GM20431 (cell line): ENCODE measurements around the gene RC3H1.
"Not testable (repeated sequence)": the region's sequence is repeated elsewhere in the genome, so short reads cannot be mapped to it uniquely, and the experiment has no call there.

ENCODE experiments used
- in situ Hi-C: fragments of 300-500 bp; cut with MseI, MboI; formaldehyde crosslinking; loops from one replicate; pipeline ENCODE4 v1.15.0; 2020; ENCODE audit warnings: low sequenced_read_pairs; ENCODE audit not compliant: unreplicated experiment

The RC3H1 gene, protein sequence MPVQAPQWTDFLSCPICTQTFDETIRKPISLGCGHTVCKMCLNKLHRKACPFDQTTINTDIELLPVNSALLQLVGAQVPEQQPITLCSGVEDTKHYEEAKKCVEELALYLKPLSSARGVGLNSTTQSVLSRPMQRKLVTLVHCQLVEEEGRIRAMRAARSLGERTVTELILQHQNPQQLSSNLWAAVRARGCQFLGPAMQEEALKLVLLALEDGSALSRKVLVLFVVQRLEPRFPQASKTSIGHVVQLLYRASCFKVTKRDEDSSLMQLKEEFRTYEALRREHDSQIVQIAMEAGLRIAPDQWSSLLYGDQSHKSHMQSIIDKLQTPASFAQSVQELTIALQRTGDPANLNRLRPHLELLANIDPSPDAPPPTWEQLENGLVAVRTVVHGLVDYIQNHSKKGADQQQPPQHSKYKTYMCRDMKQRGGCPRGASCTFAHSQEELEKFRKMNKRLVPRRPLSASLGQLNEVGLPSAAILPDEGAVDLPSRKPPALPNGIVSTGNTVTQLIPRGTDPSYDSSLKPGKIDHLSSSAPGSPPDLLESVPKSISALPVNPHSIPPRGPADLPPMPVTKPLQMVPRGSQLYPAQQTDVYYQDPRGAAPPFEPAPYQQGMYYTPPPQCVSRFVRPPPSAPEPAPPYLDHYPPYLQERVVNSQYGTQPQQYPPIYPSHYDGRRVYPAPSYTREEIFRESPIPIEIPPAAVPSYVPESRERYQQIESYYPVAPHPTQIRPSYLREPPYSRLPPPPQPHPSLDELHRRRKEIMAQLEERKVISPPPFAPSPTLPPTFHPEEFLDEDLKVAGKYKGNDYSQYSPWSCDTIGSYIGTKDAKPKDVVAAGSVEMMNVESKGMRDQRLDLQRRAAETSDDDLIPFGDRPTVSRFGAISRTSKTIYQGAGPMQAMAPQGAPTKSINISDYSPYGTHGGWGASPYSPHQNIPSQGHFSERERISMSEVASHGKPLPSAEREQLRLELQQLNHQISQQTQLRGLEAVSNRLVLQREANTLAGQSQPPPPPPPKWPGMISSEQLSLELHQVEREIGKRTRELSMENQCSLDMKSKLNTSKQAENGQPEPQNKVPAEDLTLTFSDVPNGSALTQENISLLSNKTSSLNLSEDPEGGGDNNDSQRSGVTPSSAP

DNA sequence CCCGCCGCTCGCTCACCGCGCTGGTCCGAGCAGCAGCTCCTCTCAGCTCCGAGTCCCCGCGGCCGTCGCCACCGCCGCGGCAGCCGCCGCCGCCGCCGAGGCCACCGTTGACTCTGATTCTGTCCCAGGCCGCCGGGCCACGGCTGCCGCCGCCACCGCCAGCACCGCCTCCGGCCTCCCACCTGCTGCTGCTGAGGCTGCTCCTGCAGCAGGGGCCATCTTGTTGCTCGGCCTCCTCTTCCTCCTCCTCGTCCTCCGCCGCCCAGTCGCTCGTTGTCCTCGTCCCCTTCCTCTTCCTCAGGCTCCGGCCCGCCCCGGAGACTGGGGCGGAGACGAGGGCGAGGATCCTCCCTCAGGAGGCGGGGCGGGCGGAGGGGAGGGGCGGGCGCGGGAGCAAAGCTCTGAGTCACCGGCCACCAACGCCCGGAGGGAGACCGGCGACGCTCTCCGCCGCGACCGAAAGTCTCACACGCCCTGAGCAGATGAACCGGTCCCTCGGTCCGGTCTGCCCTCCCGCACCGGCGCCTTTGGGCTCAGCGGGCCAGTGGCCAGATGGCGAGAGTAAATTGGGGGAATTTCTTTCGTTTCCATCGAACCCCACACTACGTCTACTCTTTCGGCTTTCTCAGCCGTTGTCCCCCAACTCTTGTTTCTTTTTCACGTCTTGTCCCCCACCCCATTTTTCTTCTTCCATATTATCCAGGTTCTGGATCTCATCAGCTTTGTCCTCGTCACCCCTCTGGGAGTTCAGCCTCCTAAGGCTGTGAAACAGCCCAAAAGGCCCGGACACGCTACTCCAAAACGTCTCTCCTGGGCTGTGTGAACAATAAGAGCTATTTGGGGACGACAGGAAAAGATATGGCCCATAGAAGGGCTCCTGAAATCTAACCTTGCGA lies at the start of gene RC3H1:
Gene RC3H1 (minus strand): TSS at position 278 of the 896 bp plus-strand sequence. CDS start 29,372 bp downstream, outside the sequence.
- in situ Hi-C loops: no loop called here

DNA sequence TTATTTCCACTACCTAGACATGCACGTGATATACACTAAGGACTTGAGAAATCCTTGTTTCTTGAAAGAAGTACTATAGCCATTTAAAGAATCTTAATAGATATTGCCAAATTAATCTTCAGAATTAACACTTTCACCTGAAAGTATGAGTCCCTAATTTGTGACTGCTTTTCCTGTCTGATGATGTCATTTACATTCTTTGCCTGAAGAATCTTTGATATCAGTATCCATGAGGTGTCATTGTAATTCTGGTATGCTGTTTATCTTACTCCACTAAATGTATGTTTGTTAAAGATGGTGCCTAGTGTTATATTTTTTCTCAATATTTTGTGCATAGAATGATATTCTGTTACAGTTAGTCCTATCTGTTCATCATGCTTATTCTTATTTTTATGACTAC lies 48.5 kb upstream of the RC3H1 start:
- in situ Hi-C loops: no loop called here

DNA sequence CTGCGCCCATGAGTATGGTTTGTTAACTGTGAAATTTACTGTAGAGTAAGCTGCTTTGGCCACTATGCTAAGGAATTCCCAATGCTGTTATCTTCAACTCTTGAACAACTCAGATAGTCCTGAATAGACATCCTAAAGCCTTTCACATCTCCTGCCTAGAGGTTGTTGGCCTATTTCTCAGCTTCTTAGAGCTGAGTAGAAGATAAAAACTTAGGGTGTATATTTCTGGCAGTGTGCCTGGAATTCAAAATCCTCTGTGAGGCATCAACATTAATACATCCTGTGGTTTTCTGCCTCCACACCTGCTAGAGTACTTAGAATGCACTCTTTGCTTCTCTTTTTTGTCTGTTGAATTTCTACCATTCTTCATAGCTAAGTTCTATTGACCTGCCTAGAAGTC lies 45.8 kb upstream of the RC3H1 start:
- in situ Hi-C loops: no loop called here

DNA sequence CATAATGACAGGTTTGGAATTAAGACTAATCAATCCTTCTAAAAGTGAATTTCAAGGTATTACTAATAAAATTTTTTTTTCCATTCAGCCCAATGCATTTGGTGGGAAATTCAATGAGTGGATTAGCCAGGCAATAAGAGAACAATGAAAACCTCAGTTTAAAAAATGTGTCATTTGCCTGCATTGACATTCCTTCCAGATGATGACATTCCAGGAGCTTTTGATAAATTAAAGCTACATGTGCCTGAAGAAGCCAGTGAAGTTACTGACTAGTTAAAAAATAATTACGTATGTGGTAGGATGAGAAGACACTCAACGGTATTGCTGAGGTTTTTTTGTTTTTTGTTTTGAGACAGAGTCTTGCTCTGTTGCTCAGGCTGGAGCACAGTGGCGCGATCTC lies 37.9 kb upstream of the RC3H1 start:
- in situ Hi-C loops: no loop called here

DNA sequence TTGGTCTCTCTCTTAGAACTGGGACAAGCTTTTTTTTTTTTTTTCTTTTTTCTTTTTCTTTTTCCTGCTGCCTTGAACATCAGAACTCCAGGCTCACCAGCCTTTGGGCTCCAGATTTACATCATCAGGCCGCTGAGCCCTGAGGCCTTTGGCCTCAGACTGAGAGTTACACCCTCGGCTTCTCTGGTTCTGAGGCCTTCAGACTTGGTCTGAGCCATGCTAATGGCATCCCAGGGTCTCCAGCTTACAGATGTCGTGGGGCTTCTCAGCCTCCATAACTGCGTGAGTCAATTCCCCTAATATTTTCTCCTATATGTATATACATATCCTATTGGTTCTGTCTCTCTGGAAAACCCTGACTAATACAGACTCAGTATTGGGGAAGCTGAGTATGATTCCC lies 36.5 kb upstream of the RC3H1 start:
- in situ Hi-C loops: no loop called here

DNA sequence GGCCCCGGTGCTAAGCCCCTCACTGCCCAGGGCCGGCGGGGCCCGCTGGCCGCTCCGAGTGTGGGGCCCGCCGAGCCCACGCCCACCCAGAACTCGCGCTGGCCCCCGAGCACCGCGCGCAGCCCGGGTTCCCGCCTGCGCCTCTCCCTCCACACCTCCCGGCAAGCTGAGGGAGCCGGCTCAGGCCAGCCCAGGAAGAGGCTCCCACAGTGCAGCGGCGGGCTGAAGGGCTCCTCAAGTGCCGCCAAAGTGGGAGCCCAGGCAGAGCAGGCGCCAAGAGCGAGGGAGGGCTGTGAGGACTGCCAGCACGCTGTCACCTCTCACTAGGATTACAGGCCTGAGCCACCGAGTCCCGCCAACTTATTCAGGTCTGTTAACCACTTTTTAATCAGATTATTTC lies 34.5 kb upstream of the RC3H1 start:
- in situ Hi-C loops: not testable (repeated sequence)

DNA sequence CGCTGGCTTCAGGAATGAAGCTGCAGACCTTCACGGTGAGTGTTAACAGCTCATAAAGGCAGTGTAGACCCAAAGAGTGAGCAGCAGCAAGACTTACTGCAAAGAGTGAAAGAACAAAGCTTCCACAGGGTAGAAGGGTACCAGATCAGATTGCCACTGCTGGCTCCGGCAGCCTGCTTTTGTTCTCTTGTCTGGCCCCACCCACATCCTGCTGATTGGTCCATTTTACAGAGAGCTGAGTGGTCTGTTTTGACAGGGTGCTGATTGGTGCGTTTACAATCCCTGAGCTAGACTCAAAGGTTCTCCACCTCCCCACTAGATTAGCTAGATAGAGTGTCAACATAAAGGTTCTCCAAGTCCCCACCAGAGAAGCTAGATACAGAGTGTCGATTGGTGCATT lies 33.6 kb upstream of the RC3H1 start:
- in situ Hi-C loops: not testable (repeated sequence)

DNA sequence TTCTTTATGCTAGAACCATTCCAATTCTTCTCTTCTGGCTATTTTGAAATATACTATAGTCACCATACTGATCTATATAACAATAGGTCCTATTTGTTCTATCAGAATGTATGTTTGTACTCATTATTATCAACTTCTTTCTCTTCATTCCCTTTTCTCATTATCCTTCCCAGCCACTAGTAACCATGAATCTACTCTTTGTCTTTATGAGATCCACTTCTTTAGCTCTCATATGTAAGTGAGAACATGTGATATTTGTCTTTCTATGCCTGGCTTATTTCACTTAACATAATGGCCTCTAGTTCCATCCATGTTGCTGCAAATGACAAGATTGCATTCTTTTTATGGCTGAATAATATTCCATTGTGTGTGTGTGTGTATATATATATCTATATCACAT lies 31.7 kb upstream of the RC3H1 start:
- in situ Hi-C loops: no loop called here

DNA sequence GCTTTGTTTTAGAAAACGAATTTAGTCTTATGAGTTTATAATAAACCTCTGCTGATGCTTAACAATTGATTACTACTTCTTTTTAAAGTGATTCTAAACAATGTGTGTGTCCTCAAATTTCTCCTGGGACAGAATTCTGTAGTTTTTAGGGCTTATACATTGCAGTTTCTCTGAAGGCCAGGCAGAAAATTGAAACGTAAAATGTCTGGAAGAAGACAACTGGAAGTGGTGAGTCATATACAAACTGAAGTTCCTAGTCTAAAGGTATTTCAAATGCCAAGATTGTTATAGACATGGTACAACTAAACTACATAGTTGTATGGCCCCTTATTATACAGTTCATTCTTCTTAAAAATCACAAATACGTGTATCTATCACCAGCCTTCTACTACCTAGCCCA lies 30.5 kb upstream of the RC3H1 start:
- in situ Hi-C loops: no loop called here

DNA sequence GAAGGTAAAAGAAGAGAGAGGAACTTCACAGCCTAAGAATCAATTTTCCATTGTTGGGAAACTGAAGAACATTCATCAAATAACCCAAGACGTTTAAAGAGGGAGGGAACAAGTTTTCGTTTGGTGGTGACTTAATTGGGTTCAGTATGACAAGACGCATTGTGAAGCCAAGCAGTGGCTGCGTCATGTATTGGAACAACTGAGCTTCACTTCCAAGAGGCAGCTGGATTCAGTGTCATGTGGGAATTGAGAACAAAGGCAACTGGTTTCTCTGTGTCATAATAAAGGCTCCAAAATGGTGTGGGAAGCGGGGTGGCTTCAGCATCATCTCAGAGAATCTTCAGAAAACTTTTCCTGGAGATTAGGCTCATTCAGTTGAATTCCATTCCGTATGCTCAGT lies 29.8 kb upstream of the RC3H1 start:
- in situ Hi-C loops: no loop called here

DNA sequence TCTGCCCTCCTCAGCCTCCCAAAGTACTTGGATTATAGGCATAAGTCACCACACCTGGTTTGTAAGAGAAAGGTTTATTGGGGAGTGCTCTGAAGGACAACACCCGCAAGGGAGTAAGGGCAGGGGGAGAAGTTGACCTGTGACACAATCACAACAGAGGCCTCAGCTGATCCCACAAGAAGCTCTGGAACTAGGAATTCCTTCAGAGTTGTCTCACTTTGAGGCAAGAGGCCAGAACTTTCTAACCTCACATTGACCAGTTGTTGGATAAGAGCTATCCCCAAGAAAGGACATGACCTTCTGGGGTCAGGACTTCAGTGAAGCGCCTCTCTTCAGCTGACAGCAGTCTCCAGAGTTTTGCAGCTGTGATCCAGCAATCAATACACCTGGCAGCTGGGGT lies 27.4 kb upstream of the RC3H1 start:
- in situ Hi-C loops: no loop called here

DNA sequence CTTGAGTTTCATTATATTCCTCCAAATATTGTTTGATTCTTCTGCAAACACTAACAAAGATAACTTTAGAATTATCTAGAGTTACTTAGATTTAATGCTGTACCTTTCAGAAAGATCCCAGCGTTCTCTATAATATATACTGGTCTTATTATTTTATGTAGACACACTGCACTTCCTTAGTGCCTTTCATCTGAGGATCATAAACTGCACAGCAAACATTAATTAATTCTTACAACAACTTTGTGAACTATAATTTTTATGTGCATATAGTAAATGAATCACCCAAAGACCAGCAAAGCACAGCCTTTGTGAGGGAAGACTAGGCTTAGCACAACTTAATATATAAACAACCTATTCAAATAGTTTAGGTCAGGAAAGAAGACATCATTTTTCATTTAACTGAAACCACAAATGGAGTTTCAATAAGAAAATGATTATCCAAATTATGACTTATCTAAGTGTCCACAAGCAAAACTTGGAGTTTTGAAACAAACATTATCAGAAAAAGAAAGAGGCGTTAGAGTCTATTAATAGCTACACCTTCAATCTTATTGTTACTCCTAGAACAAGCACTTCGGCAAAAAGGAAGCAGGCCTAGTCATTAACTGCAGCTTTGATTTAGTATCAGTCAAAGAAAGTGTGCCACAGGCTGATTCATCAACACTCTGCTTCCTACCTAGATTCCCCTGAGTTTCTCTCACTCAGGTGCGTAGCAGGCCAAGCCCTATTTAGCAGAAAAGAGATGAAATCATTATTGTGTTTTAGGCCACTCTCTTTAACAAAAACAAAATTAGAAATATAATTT lies 22.5 kb upstream of the RC3H1 start:
- in situ Hi-C loops: no loop called here

DNA sequence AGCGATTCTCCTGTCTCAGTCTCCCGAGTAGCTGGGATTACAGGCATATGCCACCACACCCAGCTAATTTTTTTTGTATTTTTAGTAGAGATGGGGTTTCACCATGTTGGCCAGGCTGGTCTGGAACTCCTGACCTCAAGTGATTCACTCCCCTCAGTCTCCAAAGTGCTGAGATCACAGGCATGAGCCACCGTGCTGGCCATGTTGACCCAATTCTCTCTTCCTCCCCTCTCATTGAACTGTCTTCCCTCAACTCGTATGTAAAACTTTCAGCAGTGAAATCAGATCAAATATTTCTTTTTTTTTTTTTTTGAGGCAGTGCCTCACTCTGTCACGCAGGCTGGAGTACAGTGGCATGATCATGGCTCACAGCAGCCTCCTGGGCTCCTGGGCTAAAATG lies 20.4 kb upstream of the RC3H1 start:
- in situ Hi-C loops: not testable (repeated sequence)

DNA sequence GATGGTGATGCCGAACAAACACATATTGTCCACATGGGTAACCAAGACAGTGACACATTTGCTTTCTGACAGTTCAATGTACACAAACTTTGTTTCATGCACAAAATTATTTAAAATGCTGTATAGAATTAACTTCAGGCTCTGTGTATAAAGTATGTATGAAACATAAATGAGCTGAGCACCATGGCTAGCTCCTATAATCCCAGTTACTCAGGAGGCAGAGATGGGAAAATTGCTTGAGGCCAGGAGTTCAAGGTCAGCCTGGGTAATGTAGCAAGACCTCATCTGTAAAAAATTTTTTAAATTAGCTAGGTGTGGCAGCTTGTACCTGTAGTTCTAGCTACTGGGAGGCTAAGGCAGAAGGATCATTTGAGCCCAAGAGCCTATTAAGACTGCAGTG lies 19.2 kb upstream of the RC3H1 start:
- in situ Hi-C loops: no loop called here

DNA sequence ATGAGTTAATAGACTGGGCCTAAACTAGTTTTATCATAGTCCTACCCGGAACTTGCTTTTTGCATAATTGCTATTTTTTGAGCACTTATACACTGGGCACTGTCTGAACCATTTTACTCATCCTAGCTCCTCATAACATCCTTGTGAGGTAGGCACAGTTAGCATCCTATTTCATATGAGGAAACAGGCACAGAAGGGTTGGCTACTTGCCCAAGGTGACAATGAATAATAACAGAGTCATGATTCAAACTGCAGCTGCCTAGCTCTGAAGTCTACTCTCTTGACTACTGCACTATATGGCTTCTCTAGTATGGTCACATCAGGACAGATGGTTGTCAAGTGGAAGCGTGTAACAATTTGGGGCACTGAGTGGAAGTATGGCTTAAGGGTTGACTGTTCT lies 18.2 kb upstream of the RC3H1 start:
- in situ Hi-C loops: no loop called here

DNA sequence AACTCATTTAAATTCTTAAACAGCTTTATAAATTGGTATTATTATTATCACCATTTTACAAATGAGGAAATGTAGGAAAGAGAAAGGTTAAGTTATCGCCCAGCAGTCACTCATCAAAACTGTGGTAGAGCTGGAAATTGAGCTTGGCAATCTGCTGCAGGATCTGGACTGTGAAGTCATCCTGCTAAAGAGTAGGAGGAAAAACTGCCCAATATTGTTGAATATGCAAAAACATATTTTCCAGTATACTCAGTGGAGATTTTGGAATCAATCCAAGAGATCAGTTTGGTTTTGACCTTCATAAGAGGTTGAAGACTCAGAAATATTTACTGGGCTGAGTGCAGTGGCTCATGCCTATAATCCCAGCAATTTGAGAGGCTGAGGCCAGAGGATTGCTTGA lies 16.9 kb upstream of the RC3H1 start:
- in situ Hi-C loops: no loop called here

DNA sequence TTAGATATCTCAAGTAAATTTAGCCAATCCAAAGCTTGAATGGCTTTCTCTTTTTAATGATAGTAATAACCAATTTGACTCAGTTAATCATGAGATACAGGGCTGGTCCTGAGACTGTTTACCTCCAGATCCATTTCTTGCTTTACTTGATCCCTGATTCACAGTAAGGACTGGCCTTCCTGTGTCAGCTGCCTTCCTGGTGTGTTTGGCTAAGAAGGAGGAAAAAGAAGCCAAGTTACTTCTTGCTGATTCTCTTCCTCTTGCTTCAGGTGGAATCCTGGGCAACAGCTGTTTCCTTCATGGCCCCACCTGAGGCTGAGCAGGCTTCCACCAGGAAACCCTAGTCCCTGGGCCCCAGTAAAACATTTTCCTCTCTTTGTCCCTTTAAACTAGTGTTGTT lies 14.6 kb upstream of the RC3H1 start:
- in situ Hi-C loops: no loop called here

DNA sequence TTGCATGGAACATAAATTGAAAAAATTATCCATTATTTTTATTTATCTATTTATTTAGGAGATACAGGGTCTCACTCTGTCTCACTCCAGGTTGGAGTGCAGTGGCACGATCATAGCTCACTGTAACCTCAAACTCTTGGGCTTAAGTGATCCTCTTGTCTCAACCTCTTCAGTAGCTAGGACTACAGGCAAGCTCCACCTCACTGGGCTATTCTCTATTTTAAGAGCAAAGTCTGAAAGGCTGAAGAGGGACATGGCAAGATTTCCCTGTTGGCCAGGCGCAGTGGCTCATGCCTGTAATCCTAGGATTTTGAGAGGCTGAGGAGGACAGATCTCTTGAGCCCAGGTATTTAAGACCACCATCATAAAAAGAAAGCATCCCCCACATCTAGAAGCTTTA lies 14.0 kb upstream of the RC3H1 start:
- in situ Hi-C loops: no loop called here

DNA sequence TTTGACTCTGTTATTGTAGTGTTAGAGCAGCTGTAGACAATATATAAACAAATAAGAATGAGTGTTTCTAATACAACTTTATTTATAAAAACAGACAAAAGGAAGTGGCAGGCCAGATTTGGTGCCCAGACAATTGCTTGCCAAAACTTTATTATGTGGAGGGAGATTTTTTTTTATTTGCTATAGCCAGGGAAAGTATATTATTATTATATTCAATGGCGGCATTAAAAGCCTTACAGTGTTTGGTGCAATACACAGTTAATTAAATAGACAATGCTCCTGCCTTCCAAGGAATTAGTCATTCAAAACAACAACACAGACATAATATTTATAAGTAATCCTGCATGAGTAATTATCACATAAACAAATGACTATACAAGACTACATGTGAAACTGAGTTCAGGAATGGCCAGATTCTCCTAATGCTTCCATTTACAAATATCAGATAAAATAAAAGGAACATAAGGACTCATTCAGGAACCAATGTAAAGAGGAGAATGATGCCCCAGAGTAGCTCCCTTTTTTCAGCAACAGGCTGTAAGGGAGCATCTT lies 10.6 kb upstream of the RC3H1 start:
- in situ Hi-C loops: no loop called here
